CMK (cell line): Measurements from ENCODE around the gene IRAK2.
"Not testable (repeated sequence)": the region's sequence is repeated elsewhere in the genome, so short reads cannot be mapped to it uniquely, and the experiment has no call there.

Source experiments
- DNase-seq: peaks from one replicate; pipeline ENCODE4 v3.0.0-alpha.2; 2010; ENCODE audit warnings: low read depth

Gene IRAK2, protein sequence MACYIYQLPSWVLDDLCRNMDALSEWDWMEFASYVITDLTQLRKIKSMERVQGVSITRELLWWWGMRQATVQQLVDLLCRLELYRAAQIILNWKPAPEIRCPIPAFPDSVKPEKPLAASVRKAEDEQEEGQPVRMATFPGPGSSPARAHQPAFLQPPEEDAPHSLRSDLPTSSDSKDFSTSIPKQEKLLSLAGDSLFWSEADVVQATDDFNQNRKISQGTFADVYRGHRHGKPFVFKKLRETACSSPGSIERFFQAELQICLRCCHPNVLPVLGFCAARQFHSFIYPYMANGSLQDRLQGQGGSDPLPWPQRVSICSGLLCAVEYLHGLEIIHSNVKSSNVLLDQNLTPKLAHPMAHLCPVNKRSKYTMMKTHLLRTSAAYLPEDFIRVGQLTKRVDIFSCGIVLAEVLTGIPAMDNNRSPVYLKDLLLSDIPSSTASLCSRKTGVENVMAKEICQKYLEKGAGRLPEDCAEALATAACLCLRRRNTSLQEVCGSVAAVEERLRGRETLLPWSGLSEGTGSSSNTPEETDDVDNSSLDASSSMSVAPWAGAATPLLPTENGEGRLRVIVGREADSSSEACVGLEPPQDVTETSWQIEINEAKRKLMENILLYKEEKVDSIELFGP

DNA sequence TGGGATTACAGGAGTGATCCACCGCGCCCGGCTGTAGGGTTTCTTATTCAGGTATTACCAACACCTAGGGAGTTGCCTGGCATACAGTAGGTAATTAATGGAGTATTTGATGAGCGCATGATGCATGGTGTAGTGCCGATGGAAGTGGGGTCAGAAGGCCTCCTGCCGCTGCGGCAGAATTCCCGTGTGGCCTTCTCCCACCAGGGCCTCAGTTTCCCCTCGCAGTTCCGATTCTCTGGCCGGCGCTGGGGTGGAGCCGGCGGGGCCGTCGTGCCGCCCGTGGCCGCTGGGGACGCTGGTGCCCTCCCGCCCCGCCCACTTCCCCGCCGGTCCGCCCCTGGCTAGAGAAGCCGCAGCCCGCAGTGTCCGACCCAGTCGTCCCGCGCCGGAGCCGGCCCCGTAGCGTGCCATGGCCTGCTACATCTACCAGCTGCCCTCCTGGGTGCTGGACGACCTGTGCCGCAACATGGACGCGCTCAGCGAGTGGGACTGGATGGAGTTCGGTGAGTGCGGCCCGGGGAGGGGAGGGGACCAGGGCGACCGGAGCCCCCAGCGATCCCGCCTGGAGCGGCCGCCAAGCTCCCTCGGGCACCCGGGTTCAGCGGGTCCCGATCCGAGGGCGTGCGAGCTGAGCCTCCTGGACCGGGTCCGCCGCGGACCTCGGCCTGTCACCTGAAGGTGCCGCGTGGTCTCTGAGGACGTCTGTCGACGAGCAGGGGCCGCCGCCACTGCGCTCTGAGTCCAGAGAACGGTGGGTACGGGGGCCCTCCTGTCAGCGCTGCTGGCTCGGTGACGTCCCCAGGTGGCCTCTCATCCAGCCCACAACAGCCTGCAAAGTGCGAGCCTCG lies at the start of gene IRAK2:
TSS of gene IRAK2 (plus strand) at position 374 of the 848 bp plus-strand sequence. CDS start at position 410, 36 bp downstream.
- peak; percentile 21 for DNase-seq

DNA sequence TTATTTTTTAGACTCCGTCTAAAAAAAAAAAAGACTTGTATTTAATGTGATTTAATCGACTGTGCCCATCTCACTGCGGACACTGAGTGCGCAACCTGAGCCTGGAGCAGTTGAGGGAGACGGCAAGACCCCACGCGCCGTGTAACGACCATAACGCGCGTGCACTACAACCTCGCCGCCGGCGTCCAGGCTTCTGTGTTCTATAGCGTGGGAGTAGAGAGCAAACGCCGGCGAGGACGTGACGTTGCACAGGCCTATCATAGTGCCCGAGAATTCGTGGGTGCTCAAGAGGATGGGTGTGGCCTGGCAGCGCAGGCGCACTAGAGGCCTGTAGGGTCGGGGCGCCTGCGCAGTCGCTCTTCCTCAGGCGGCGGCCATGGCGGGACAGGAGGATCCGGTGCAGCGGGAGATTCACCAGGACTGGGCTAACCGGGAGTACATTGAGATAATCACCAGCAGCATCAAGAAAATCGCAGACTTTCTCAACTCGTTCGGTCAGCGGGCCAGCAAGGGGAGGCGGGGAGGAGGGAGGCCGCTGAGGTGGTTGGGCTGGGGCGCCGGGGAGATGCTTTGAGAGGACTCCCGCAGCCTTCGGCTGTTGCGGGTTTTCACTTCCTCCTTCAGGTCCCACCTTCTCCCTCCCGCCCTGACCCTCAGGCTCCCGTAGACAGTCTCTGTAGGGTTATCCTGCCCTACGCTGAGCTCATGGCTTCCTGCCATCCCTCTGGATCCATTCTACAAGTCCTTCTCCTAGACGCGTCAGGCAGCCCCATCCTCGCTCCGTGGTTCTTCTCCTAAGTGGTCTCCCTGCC lies 49.2 kb upstream of the IRAK2 start, which contains the start of gene BRK1:
TSS of gene BRK1 (plus strand) at position 350 of the 812 bp plus-strand sequence. CDS start at position 377, 27 bp downstream.
- DNase-seq = peak; percentile 94

GRCh38 chr3:10116138-10116460 lies 48.6 kb upstream of the IRAK2 start:
- peak; percentile 73 for DNase-seq

- no peak for DNase-seq
Measured at GRCh38 chr3:10116928-10117327, 47.8 kb upstream of the IRAK2 start.

GRCh38 chr3:10119376-10119775 lies 45.3 kb upstream of the IRAK2 start:
- no peak for DNase-seq

GRCh38 chr3:10121064-10121463 lies 43.7 kb upstream of the IRAK2 start:
- DNase-seq = no peak

- DNase-seq = no peak
Measured at GRCh38 chr3:10122724-10123123, 42.0 kb upstream of the IRAK2 start.

DNA sequence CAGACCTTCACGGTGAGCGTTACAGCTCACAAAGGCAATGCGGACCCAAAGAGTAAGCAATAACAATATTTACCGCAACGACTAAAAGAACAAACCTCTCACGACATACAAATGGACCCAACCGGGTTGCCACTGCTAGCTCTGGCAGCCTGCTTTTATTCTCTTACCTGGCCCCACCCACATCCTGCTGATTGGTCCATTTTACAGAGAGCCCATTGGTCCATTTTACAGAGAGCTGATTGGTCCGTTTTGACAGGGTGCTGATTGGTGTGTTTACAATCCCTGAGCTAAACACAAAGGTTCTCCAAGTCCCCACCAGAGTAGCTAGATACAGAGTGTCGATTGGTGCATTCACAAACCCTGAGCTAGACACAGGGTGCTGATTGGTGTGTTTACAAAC lies 28.8 kb upstream of the IRAK2 start:
- not testable (repeated sequence) for DNase-seq

- DNase-seq = no peak
Measured at GRCh38 chr3:10136426-10137005, 28.2 kb upstream of the IRAK2 start.

DNA sequence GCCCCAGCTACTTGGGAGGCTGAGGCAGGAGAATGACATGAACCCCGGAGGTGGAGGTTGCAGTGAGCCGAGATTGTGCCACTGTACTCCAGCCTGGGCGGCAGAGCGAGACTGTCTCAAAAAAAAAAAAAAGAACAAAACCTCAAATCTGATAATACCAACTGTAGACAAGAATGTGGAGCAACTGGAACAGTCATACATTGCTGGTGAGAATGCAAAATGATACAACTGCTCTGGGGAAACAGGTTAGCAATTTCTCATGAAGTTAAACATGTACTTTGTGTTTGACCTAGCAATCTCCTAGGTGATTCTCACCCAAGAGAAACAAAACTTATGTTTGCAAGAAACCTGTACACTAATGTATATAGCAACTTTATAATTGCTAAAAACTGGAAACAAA lies 27.5 kb upstream of the IRAK2 start:
- no peak for DNase-seq

- DNase-seq = no peak
Measured at GRCh38 chr3:10140996-10141546, 23.6 kb upstream of the IRAK2 start.

DNA sequence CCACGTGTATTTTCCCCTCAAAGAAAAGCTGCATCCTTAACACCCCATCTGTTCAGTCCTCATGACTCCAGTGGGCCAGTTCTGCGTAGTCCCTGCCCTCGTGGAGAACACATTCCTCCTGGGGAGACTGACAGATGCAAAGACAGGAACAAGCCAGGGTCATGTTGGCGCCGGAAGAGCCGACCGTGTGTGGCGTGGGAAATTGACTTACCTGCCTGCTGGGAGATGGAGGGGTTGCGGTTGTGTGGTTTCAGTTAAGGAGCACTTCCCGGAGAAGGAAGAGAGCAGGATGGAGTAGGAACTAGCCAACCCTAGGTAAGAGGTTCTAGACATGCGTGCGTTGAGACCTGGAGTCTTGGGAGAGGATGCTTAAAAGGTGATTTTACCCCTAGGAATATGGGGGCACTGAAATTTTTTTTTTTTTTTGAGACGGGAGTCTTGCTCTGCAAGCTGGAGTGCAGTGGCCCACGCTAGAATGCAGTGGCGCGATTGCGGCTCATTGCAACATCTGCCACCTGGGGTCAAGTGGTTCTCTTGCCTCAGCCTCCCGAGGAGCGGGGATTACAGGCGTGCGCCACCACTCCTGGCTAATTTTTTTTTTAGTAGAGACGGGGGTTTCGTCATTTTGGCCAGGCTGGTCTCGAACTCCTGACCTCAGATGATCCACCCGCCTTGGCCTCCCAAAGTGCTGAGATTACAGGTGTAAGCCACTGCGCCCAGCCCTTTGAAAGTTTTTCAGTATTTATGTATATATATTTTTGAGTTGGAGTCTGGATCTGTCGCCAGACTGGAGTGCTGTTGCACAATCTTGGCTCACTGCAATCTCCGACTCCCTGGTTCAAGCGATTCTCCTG lies 21.8 kb upstream of the IRAK2 start:
- DNase-seq = no peak

DNA sequence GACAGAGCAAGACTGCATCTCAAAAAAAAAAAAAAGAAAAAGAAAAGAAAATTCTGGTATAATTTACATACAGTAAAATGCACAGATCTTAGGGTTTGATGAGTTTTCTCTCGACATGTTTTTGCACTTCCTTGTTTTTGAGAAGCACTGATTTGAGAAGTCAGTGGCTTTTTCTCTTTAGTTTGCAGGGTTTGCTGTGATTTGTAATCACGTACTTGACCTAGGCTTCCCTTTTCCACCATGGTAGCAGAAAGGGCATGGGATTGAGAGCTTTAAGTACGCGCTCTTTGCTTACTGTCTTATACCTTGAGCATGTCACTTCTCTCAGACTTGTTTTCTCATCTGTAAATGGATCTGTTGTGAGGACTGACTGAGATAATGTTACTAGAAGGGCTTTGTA lies 19.0 kb upstream of the IRAK2 start:
- DNase-seq = no peak

- DNase-seq = no peak
Measured at GRCh38 chr3:10149226-10149625, 15.5 kb upstream of the IRAK2 start.

- DNase-seq = no peak
Measured at GRCh38 chr3:10150987-10151386, 13.7 kb upstream of the IRAK2 start.

DNA sequence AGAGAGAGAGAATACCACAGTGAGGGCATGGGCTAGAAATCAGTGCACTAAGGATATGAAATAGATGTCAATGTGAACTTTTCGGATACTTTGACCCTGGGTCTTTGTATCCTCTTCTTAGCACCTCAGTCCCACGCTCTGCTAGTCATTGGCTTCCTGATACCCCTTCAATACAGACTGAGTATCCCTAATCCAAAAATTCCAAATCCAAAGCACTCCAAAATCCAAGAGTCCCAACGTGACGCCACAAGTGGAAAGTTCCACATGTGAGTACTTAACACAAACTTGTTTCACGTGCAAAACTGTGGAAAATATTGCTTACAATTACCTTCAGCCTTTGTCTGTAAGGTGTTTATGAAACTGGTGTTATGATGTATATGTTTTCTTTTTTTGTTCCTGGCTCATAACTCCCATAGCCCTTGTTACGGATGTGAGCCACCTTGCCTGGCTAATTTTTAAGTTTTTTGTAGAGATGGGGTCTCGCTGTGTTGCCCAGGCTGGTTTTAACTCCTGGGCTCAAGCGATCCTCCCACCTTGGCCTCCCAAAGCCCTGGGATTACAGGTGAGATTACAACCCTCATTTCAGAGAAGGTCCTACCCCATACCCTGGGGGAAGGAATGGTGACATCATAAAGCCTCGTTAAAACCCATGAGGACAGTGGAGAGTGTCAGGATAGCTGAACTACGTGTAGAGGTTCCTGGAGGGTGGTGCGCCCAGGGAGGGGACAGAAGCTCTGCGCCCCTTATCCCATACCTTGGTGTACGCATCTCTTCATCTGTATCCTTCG lies 10.2 kb upstream of the IRAK2 start:
- no peak for DNase-seq

GRCh38 chr3:10155123-10155472 lies 9.6 kb upstream of the IRAK2 start:
- no peak for DNase-seq

DNA sequence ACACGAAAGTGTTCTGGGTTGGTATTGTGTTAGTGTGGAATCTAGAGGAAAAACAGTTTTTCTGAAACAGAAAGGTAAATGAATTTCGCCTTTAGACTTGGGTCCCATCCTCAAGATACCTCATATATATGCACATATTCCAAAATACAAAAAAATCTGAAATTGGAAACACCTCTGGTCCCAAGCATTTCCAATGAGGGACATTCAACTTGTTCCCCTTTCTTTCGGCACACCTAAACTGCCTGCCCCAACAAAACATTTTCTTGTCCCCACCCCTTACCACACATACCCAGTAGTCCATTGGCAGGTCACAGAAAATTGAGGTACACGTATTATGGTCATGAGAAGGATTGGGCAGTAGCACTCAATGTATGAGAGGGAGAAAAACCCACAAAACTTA lies 9.1 kb upstream of the IRAK2 start:
- no peak for DNase-seq

- DNase-seq = no peak
Measured at GRCh38 chr3:10157031-10157430, 7.7 kb upstream of the IRAK2 start.
